Measurements from ENCODE around the gene FRMD4A.

DNA sequence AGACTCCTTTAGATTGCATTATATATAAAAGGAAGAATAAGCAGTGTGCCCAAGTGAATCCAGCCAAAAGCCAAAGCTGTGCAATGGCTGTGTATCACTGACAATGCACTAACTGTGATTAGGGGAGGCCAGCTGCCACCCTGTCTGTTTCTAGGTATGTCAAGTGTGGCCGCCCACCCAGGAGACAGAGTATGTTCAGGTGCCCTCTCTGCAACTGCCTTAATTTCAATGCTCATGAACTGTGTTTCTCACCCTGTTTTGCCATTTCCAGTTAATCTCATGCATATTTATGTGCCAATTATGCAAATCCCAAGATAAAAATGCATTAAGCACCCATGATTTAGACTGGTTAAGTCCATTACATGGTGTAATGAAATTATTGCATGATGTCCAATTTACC is 159.4 kb downstream of the FRMD4A start:
- TF ChIP-seq EZH2 (IDR thresholded peaks at IDR 0.05; ENCODE audit: borderline replicate concordance): no peak
- TF ChIP-seq CTCF (IDR thresholded peaks at IDR 0.05; ENCODE audit: poor library complexity): no peak

Data from hepatocyte (in vitro differentiated cells).